Cardiac muscle cell (in vitro differentiated cells and primary cell): Measurements from ENCODE around the gene RAB34. TPM values are rescaled to one million over a fixed set of nuclear protein-coding genes. Genes with fewer than 3 reads are reported as not detected.

Source experiments
- DNase-seq, 2 donors: peaks; one replicate each; pipeline versions ENCODE4 v3.0.0 to v3.0.0-alpha.2; 2010 to 2017; ENCODE audit warnings: low read depth in 1 of 2, low spot score in 1 of 2
- H3K27ac ChIP-seq: fragments of 200-600 bp; sonication (generic); 2 replicates; pipeline ENCODE4 v1.5.1; 2016
- H3K27me3 ChIP-seq: fragments of 200-600 bp; sonication (generic); 2 replicates; pipeline ENCODE4 v1.6.0; 2016; ENCODE audit warnings: control low read depth
- H3K36me3 ChIP-seq: fragments of 200-600 bp; sonication (generic); 2 replicates; pipeline ENCODE4 v1.5.1; 2016; ENCODE audit warnings: control low read depth
- H3K4me1 ChIP-seq: fragments of 200-600 bp; sonication (generic); 2 replicates; pipeline ENCODE4 v1.8.1; 2017; ENCODE audit warnings: low read depth, mild to moderate bottlenecking, mixed run types
- H3K4me3 ChIP-seq: fragments of 200-600 bp; sonication (generic); 2 replicates; pipeline ENCODE4 v1.5.1; 2016; ENCODE audit warnings: mild to moderate bottlenecking
- H3K9me3 ChIP-seq: fragments of 200-600 bp; sonication (generic); 2 replicates; pipeline ENCODE4 v1.5.1; 2017; ENCODE audit warnings: low read depth, mild to moderate bottlenecking, control low read depth
- CTCF ChIP-seq: IDR thresholded peaks from 2 replicates; pipeline ENCODE4 v1.5.1; 2012; ENCODE audit warnings: low read depth, mild to moderate bottlenecking, low read length
- polyA plus RNA-seq: library from polyadenylated mRNA; unstranded; fragments of >200 nt; fragmentation: Nextera tagmentation; extraction: Ambion mirVana; gene quantifications from 2 replicates; pipeline ENCODE4 v1.2.1, GENCODE V29; 2016
- total RNA-seq: library from RNA; depleted of rRNA; stranded (reverse); fragments of >200 nt; gene quantifications from 2 replicates; pipeline ENCODE4 v1.2.3, GENCODE V29; 2016

The RAB34 gene
- total and polyA plus RNA-seq, 2 experiments from 2014 or later: 186 to 276 TPM

GRCh38 chr17:28712032-28712704 lies 5.5 kb downstream of the RAB34 start:
- H3K36me3 ChIP-seq: peaks cover 13% of the 10 kb centered on the region
- H3K4me1 ChIP-seq: peaks cover 16% of the 10 kb centered on the region
- H3K4me3 ChIP-seq: peak overlapping the region; percentile 15
- H3K27me3 ChIP-seq: no peaks in the 10 kb centered on the region
- H3K9me3 ChIP-seq: no peaks in the 10 kb centered on the region
- TF ChIP-seq CTCF: no peak
- DNase-seq: peak; percentile 41 to 51
- peak overlapping the region; percentile 61 for H3K27ac ChIP-seq

- Histone ChIP-seq H3K4me1 (peaks cover 16% of the 10 kb centered on the region), H3K27me3 (no peaks in the 10 kb centered on the region), H3K4me3 (peak within 1 kb of the TSS; percentile 36), H3K27ac (peak within 1 kb of the TSS; percentile 89), H3K9me3 (no peaks in the 10 kb centered on the region), H3K36me3 (peaks cover 13% of the 10 kb centered on the region)
- no peak for TF ChIP-seq CTCF
- DNase-seq: no peak
Observed at GRCh38 chr17:28711723-28712031, 6.0 kb downstream of the RAB34 start, which contains the start of gene PROCA1. PROCA1 (minus strand) TSS chr17:28711888; CDS start chr17:28711660, 228 bp downstream.

DNA sequence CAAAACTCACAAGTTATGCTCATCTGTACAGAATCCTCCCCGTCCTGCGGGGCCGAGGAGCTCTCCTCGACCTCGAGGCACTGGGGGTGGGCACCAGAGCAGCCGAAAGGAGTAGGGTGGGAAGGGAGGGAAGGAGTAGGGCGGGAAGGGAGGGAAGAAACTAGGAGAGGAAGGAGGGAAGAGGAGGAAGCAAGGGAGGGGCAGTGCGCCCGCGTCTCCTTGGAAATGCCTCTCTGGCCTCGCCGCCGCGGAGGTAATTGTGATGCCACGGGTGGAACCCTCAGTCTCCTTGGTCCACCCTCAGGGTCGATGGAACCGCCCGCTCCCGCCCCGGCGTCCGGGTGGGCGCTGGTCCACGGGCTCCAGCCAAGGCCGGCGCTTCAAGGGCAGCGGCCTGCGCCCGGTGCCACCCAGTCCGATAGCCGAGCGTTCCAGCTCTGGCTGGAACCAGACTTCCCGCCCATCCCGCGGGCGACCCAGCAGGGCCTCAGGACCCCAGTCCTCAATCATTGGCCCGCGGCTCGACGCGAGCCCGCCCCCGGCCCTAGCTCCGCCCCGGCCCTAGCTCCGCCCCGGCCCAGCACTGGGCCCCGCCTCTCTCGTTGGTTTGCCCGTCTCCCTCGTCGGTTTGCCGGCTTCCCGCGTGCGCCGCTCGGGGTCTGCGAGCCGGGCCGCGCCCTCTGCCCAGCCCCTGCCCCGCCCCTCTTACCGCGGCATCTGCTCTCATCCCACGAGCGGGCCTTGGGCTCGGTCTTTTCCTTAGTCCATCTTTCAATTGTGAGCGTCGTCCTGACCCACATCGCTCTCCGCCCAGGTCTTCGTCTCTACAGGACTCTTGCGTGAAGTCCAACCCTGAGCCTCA lies 6.6 kb downstream of the RAB34 start:
- peak overlapping the region; percentile 36 for H3K4me3 ChIP-seq
- no peaks in the 10 kb centered on the region for H3K27me3 ChIP-seq
- H3K27ac ChIP-seq: peak overlapping the region; percentile 89
- no peaks in the 10 kb centered on the region for H3K9me3 ChIP-seq
- DNase-seq: peak; percentile 95 to 97
- H3K4me1 ChIP-seq: peaks cover 12% of the 10 kb centered on the region
- peaks cover 13% of the 10 kb centered on the region for H3K36me3 ChIP-seq
- TF ChIP-seq CTCF: no peak

- Histone ChIP-seq H3K9me3 (no peaks in the 10 kb centered on the region), H3K36me3 (peaks cover 6% of the 10 kb centered on the region), H3K27me3 (no peaks in the 10 kb centered on the region), H3K4me3 (no peak overlapping the region), H3K4me1 (peaks cover 11% of the 10 kb centered on the region), H3K27ac (no peak overlapping the region)
- no peak for TF ChIP-seq CTCF
- DNase-seq: no peak
Observed at GRCh38 chr17:28707339-28707720, 10.3 kb downstream of the RAB34 start.

- Histone ChIP-seq H3K27ac (no peak overlapping the region), H3K4me3 (no peak overlapping the region), H3K36me3 (peaks cover 9% of the 10 kb centered on the region), H3K27me3 (no peaks in the 10 kb centered on the region), H3K9me3 (no peaks in the 10 kb centered on the region), H3K4me1 (peaks cover 6% of the 10 kb centered on the region)
- TF ChIP-seq CTCF: no peak
- no peak for DNase-seq
Observed at GRCh38 chr17:28706471-28707338, 11.0 kb downstream of the RAB34 start.
